ENCODE data around the gene KRTAP22-2. TPM values are rescaled to one million over a fixed set of nuclear protein-coding genes. Genes with fewer than 3 reads are reported as not detected.

Gene KRTAP22-2
- total RNA-seq, 5 donors from 2014 or later (not counting 1 experiment from before 2014, with no cell fraction given), result not detected

GRCh38 chr21:30577766-30578165 is 12.4 kb downstream of the KRTAP22-2 start:
- ChIA-PET POLR2A (no interaction called here), CTCF (no interaction called here)
- ATAC-seq (replicated peaks in 1 of 4), result no peak
- Mint-ChIP-seq H3K9me3 (peaks cover 0 to 9% (median 0%) of the 10 kb centered on the region in 3 donors), H3K27ac (no peak overlapping the region), H3K4me3 (no peak overlapping the region), H3K27me3 (peaks cover 0 to 2% of the 10 kb centered on the region in 2 donors), H3K4me1 (no peaks in the 10 kb centered on the region), H3K36me3 (no peaks in the 10 kb centered on the region)
- Histone ChIP-seq H3K9me3 (no peaks in the 10 kb centered on the region), H3K27me3 (replicated peaks in 1 of 2; ENCODE audit: control insufficient read depth in 2 of 2, extremely low read depth in 1 of 2, insufficient read depth in 2 of 2, low read length in 1 of 2) (no peaks in the 10 kb centered on the region), H3K36me3 (ENCODE audit: control insufficient read depth in 2 of 2, extremely low read depth in 1 of 2, insufficient read depth in 1 of 2, low read length in 1 of 2) (no peaks in the 10 kb centered on the region), H3K4me3 (ENCODE audit: control insufficient read depth in 1 of 2, extremely low read depth in 1 of 2, low read length in 1 of 2) (no peak overlapping the region), H3K4me1 (ENCODE audit: control insufficient read depth in 1 of 2, extremely low read depth in 1 of 2, insufficient read depth in 2 of 2, low read length in 2 of 2) (no peaks in the 10 kb centered on the region), H3K27ac (ENCODE audit: low read length) (no peak overlapping the region)
- DNase-seq, result no peak

GRCh38 chr21:30567617-30568016 is 22.6 kb downstream of the KRTAP22-2 start:
- ChIA-PET CTCF (no interaction called here), POLR2A (no interaction called here)
- DNase-seq (no peak), ATAC-seq (replicated peaks in 1 of 4) (no peak)
- no peaks in the 10 kb centered on the region for H3K36me3 Mint-ChIP-seq
- no peak overlapping the region for H3K4me3 ChIP-seq (ENCODE audit: control insufficient read depth in 1 of 2, extremely low read depth in 1 of 2, low read length in 1 of 2)
- H3K9me3 Mint-ChIP-seq, result peaks cover 0 to 7% (median 0%) of the 10 kb centered on the region in 3 donors
- no peaks in the 10 kb centered on the region for H3K4me1 Mint-ChIP-seq
- no peaks in the 10 kb centered on the region for H3K9me3 ChIP-seq
- H3K4me3 Mint-ChIP-seq, result no peak overlapping the region
- no peak overlapping the region for H3K27ac Mint-ChIP-seq
- H3K4me1 ChIP-seq (ENCODE audit: control insufficient read depth in 1 of 2, extremely low read depth in 1 of 2, insufficient read depth in 2 of 2, low read length in 2 of 2), result no peaks in the 10 kb centered on the region
- H3K27me3 Mint-ChIP-seq, result peaks cover 0 to 4% of the 10 kb centered on the region in 2 donors
- H3K27me3 ChIP-seq (replicated peaks in 1 of 2; ENCODE audit: control insufficient read depth in 2 of 2, extremely low read depth in 1 of 2, insufficient read depth in 2 of 2, low read length in 1 of 2), result peaks cover 0 to 4% of the 10 kb centered on the region in 2 experiments
- no peak overlapping the region for H3K27ac ChIP-seq (ENCODE audit: low read length)
- H3K36me3 ChIP-seq (ENCODE audit: control insufficient read depth in 2 of 2, extremely low read depth in 1 of 2, insufficient read depth in 1 of 2, low read length in 1 of 2), result no peaks in the 10 kb centered on the region

DNA sequence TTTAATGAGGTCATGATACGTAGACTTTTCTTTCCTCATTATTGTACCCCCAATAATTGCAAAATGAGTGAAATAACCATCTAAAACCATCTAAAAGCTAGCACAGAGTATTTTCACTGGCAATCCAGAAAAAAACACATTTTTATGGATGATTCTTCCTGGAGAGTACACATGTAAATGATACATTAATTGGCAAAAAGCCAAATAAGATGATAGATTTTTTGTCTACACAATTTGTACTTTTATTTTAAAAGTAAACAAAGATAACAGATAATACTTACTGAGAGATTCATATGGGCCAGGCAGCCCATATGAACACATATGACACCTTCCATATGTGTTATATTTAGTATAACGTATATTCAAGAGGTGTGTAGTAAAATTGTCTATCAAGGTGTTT is 26.6 kb downstream of the KRTAP22-2 start:
- no peaks in the 10 kb centered on the region for H3K36me3 ChIP-seq (ENCODE audit: control insufficient read depth in 2 of 2, extremely low read depth in 1 of 2, insufficient read depth in 1 of 2, low read length in 1 of 2)
- ATAC-seq (replicated peaks in 1 of 4), result no peak
- Mint-ChIP-seq H3K27me3 (peaks cover 0 to under 1% of the 10 kb centered on the region in 2 donors), H3K9me3 (no peaks in the 10 kb centered on the region), H3K4me3 (no peak overlapping the region), H3K27ac (no peak overlapping the region), H3K4me1 (no peaks in the 10 kb centered on the region), H3K36me3 (no peaks in the 10 kb centered on the region)
- DNase-seq, result no peak
- no peaks in the 10 kb centered on the region for H3K27me3 ChIP-seq (replicated peaks in 1 of 2; ENCODE audit: control insufficient read depth in 2 of 2, extremely low read depth in 1 of 2, insufficient read depth in 2 of 2, low read length in 1 of 2)
- H3K4me3 ChIP-seq (ENCODE audit: control insufficient read depth in 1 of 2, extremely low read depth in 1 of 2, low read length in 1 of 2), result no peak overlapping the region
- CTCF ChIA-PET, result interaction anchor here in 1 of 2 donors (0.7 kb wide), 1 partner anchor 679 kb away, joined by 3 read pairs; no protein-coding TSS in a partner anchor
- H3K27ac ChIP-seq (ENCODE audit: low read length), result no peak overlapping the region
- no peaks in the 10 kb centered on the region for H3K9me3 ChIP-seq
- H3K4me1 ChIP-seq (ENCODE audit: control insufficient read depth in 1 of 2, extremely low read depth in 1 of 2, insufficient read depth in 2 of 2, low read length in 2 of 2), result no peaks in the 10 kb centered on the region
- no CpG with 5 or more reads among the region's 2 CpGs for WGBS (ENCODE audit: insufficient coverage)
- POLR2A ChIA-PET, result no interaction called here

DNA sequence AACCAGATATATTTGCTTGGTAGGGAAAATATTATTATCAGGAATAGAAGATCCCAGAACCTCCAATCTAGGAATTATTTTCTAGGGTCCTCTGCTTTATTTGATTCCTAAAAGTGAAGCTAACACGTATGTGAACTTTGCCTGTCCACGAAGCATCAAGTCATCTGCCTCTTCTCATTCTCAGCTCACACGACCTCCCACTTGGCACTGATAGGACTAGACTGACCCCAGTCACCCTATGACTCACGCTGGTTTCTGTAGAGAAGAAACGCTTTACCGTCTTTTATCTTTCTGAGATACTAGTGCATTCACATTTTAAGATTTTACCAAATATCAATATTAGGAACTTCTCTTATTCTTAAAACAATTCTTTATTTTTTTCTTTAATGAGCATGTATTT is 27.1 kb downstream of the KRTAP22-2 start:
- Mint-ChIP-seq H3K36me3 (no peaks in the 10 kb centered on the region), H3K27me3 (no peaks in the 10 kb centered on the region), H3K4me3 (no peak overlapping the region), H3K4me1 (no peaks in the 10 kb centered on the region), H3K27ac (no peak overlapping the region), H3K9me3 (no peaks in the 10 kb centered on the region)
- POLR2A ChIA-PET, result no interaction called here
- 49% methylated on average over 3 of the region's 6 CpGs for WGBS (ENCODE audit: insufficient coverage)
- H3K4me1 ChIP-seq (ENCODE audit: control insufficient read depth in 1 of 2, extremely low read depth in 1 of 2, insufficient read depth in 2 of 2, low read length in 2 of 2), result no peaks in the 10 kb centered on the region
- H3K4me3 ChIP-seq (ENCODE audit: control insufficient read depth in 1 of 2, extremely low read depth in 1 of 2, low read length in 1 of 2), result no peak overlapping the region
- H3K36me3 ChIP-seq (ENCODE audit: control insufficient read depth in 2 of 2, extremely low read depth in 1 of 2, insufficient read depth in 1 of 2, low read length in 1 of 2), result no peaks in the 10 kb centered on the region
- ATAC-seq (replicated peaks in 1 of 4) (no peak), DNase-seq (no peak)
- H3K27ac ChIP-seq (ENCODE audit: low read length), result no peak overlapping the region
- H3K9me3 ChIP-seq, result no peaks in the 10 kb centered on the region
- H3K27me3 ChIP-seq (replicated peaks in 1 of 2; ENCODE audit: control insufficient read depth in 2 of 2, extremely low read depth in 1 of 2, insufficient read depth in 2 of 2, low read length in 1 of 2), result no peaks in the 10 kb centered on the region
- CTCF ChIA-PET, result no interaction called here

GRCh38 chr21:30561957-30562356 is 28.2 kb downstream of the KRTAP22-2 start:
- H3K36me3 ChIP-seq (ENCODE audit: control insufficient read depth in 2 of 2, extremely low read depth in 1 of 2, insufficient read depth in 1 of 2, low read length in 1 of 2), result no peaks in the 10 kb centered on the region
- ChIA-PET POLR2A (no interaction called here), CTCF (no interaction called here)
- ATAC-seq (replicated peaks in 1 of 4), result no peak
- no peak overlapping the region for H3K27ac Mint-ChIP-seq
- H3K27ac ChIP-seq (ENCODE audit: low read length), result no peak overlapping the region
- H3K36me3 Mint-ChIP-seq, result no peaks in the 10 kb centered on the region
- no peaks in the 10 kb centered on the region for H3K9me3 ChIP-seq
- no peaks in the 10 kb centered on the region for H3K4me1 Mint-ChIP-seq
- no peaks in the 10 kb centered on the region for H3K27me3 Mint-ChIP-seq
- H3K4me3 Mint-ChIP-seq, result no peak overlapping the region
- no peak for DNase-seq
- H3K4me3 ChIP-seq (ENCODE audit: control insufficient read depth in 1 of 2, extremely low read depth in 1 of 2, low read length in 1 of 2), result no peak overlapping the region
- WGBS (ENCODE audit: insufficient coverage), result no CpG with 5 or more reads among the region's 2 CpGs
- H3K27me3 ChIP-seq (replicated peaks in 1 of 2; ENCODE audit: control insufficient read depth in 2 of 2, extremely low read depth in 1 of 2, insufficient read depth in 2 of 2, low read length in 1 of 2), result no peaks in the 10 kb centered on the region
- no peaks in the 10 kb centered on the region for H3K4me1 ChIP-seq (ENCODE audit: control insufficient read depth in 1 of 2, extremely low read depth in 1 of 2, insufficient read depth in 2 of 2, low read length in 2 of 2)
- no peaks in the 10 kb centered on the region for H3K9me3 Mint-ChIP-seq

- Histone ChIP-seq H3K36me3 (ENCODE audit: control insufficient read depth in 2 of 2, extremely low read depth in 1 of 2, insufficient read depth in 1 of 2, low read length in 1 of 2) (no peaks in the 10 kb centered on the region), H3K27ac (ENCODE audit: low read length) (no peak within 1 kb of the TSS), H3K4me3 (ENCODE audit: control insufficient read depth in 1 of 2, extremely low read depth in 1 of 2, low read length in 1 of 2) (no peak within 1 kb of the TSS), H3K4me1 (ENCODE audit: control insufficient read depth in 1 of 2, extremely low read depth in 1 of 2, insufficient read depth in 2 of 2, low read length in 2 of 2) (no peaks in the 10 kb centered on the region), H3K27me3 (replicated peaks in 1 of 2; ENCODE audit: control insufficient read depth in 2 of 2, extremely low read depth in 1 of 2, insufficient read depth in 2 of 2, low read length in 1 of 2) (no peaks in the 10 kb centered on the region), H3K9me3 (no peaks in the 10 kb centered on the region)
- no peak within 1 kb of the TSS for H3K4me3 Mint-ChIP-seq
- ATAC-seq (replicated peaks in 1 of 4) (no peak), DNase-seq (no peak)
- H3K27me3 Mint-ChIP-seq, result no peaks in the 10 kb centered on the region
- no peaks in the 10 kb centered on the region for H3K36me3 Mint-ChIP-seq
- ChIA-PET CTCF (no interaction called here), POLR2A (no interaction called here)
- no peak within 1 kb of the TSS for H3K27ac Mint-ChIP-seq
- WGBS (ENCODE audit: insufficient coverage), result no CpG with 5 or more reads among the region's 2 CpGs
- no peaks in the 10 kb centered on the region for H3K9me3 Mint-ChIP-seq
- H3K4me1 Mint-ChIP-seq, result no peaks in the 10 kb centered on the region
Observed at GRCh38 chr21:30561264-30561895, 28.8 kb downstream of the KRTAP22-2 start, which contains the start of gene KRTAP19-7. Gene KRTAP19-7 (minus strand): TSS chr21:30561314. CDS start chr21:30561289, 25 bp downstream.

GRCh38 chr21:30555095-30555494 is 35.1 kb downstream of the KRTAP22-2 start:
- Histone ChIP-seq H3K4me1 (ENCODE audit: control insufficient read depth in 1 of 2, extremely low read depth in 1 of 2, insufficient read depth in 2 of 2, low read length in 2 of 2) (no peaks in the 10 kb centered on the region), H3K9me3 (peaks cover 2% of the 10 kb centered on the region), H3K36me3 (ENCODE audit: control insufficient read depth in 2 of 2, extremely low read depth in 1 of 2, insufficient read depth in 1 of 2, low read length in 1 of 2) (no peaks in the 10 kb centered on the region), H3K27ac (ENCODE audit: low read length) (no peak overlapping the region), H3K4me3 (ENCODE audit: control insufficient read depth in 1 of 2, extremely low read depth in 1 of 2, low read length in 1 of 2) (no peak overlapping the region), H3K27me3 (replicated peaks in 1 of 2; ENCODE audit: control insufficient read depth in 2 of 2, extremely low read depth in 1 of 2, insufficient read depth in 2 of 2, low read length in 1 of 2) (no peaks in the 10 kb centered on the region)
- Mint-ChIP-seq H3K4me1 (no peaks in the 10 kb centered on the region), H3K9me3 (peaks cover 6 to 14% (median 12%) of the 10 kb centered on the region in 3 donors), H3K27ac (no peak overlapping the region), H3K4me3 (no peak overlapping the region), H3K27me3 (peaks cover 6 to 8% of the 10 kb centered on the region in 2 donors), H3K36me3 (no peaks in the 10 kb centered on the region)
- WGBS (ENCODE audit: insufficient coverage), result no CpG with 5 or more reads among the region's 2 CpGs
- CTCF ChIA-PET, result no interaction called here
- ATAC-seq (replicated peaks in 1 of 4) (no peak), DNase-seq (no peak)
- POLR2A ChIA-PET, result no interaction called here
